Natural killer cell (primary cell): ENCODE data around the gene SLC7A6OS. TPM values are rescaled to one million over a fixed set of nuclear protein-coding genes. Genes with fewer than 3 reads are reported as not detected.
A peak's percentile ranks its signal among the peaks of the same experiment; 100 is the strongest.

Source experiments
- ATAC-seq, 3 donors: fragments of 150-1000 bp in 2 of 3; fragments of 200-7000 bp in 1 of 3; cut with Tn5 transposase; 1 replicate in 1 of 3; 2 replicates in 2 of 3; pipeline ENCODE4 v1.10.0; 2021; ENCODE audit warnings: mild to moderate bottlenecking in 2 of 3, moderate library complexity in 2 of 3
- DNase-seq, 2 donors: peaks; one replicate each; pipeline versions ENCODE4 v3.0.0 to v3.0.0-alpha.2; 2013 to 2021; ENCODE audit warnings: mixed read lengths in 1 of 2
- H3K27ac ChIP-seq: one replicate; pipeline ENCODE4 v1.5.1; 2013; ENCODE audit warnings: mild to moderate bottlenecking, low read length
- H3K27me3 ChIP-seq: one replicate; pipeline ENCODE4 v1.6.1; 2013; ENCODE audit warnings: low read length; ENCODE audit not compliant: control insufficient read depth, insufficient read depth
- H3K36me3 ChIP-seq: one replicate; pipeline ENCODE4 v1.6.1; 2013; ENCODE audit warnings: low read length; ENCODE audit not compliant: control insufficient read depth, insufficient read depth
- H3K4me1 ChIP-seq: one replicate; pipeline ENCODE4 v1.6.1; 2013; ENCODE audit warnings: low read length; ENCODE audit not compliant: control insufficient read depth, insufficient read depth
- H3K4me3 ChIP-seq: one replicate; pipeline ENCODE4 v1.5.1; 2013; ENCODE audit warnings: low read length
- H3K9me3 ChIP-seq: one replicate; pipeline ENCODE4 v1.6.1; 2013; ENCODE audit warnings: low read length; ENCODE audit not compliant: control insufficient read depth, insufficient read depth
- H3K27ac Mint-ChIP-seq, 2 donors: one replicate each; pipeline ENCODE4 v1.8.0; 2022; ENCODE audit warnings: mild to moderate bottlenecking in 2 of 2, mixed read lengths in 2 of 2, moderate library complexity in 1 of 2
- H3K27me3 Mint-ChIP-seq, 2 donors: one replicate each; pipeline ENCODE4 v1.8.0; 2022; ENCODE audit warnings: low read depth in 2 of 2, mixed read lengths in 2 of 2
- H3K36me3 Mint-ChIP-seq: one replicate; pipeline ENCODE4 v1.8.0; 2022; ENCODE audit warnings: mixed read lengths
- H3K4me1 Mint-ChIP-seq, 2 donors: one replicate each; pipeline ENCODE4 v1.8.0; 2022; ENCODE audit warnings: mixed read lengths in 2 of 2
- H3K4me3 Mint-ChIP-seq: one replicate; pipeline ENCODE4 v1.8.0; 2022; ENCODE audit warnings: mild to moderate bottlenecking, moderate library complexity, mixed read lengths
- H3K9me3 Mint-ChIP-seq, 2 donors: one replicate each; pipeline ENCODE4 v1.8.0; 2022; ENCODE audit warnings: mixed read lengths in 2 of 2
- CTCF ChIP-seq: fragments of 200-600 bp; IDR thresholded peaks from one replicate; pipeline ENCODE4 v1.8.0; 2022; ENCODE audit warnings: antibody characterized with exemption
- WGBS: methylation state at CpG from one replicate; pipeline ENCODE4 v1.1.7; 2013; ENCODE audit warnings: missing lambda C conversion rate; ENCODE audit not compliant: insufficient coverage; 5-methylcytosine and 5-hydroxymethylcytosine counted together
- intact Hi-C: fragments of 100-400 bp; cut with micrococcal nuclease; formaldehyde crosslinking; loops from one replicate; pipeline ENCODE4 v1.14.2; 2022
- total RNA-seq, 4 donors: library from RNA; stranded (reverse); fragments of 120-200 nt in 1 of 4; gene quantifications; one replicate each; pipeline versions ENCODE4 v1.2.3 to v1.2.4, GENCODE V29; 2013 to 2022

SLC7A6OS gene
- total RNA-seq, 3 donors from 2014 or later (not counting 1 experiment from before 2014, with no cell fraction given), result 46.3 to 57.3 (median 56.1) TPM

- Histone ChIP-seq H3K36me3 (peaks cover 18% of the 10 kb centered on the region), H3K27ac (peak overlapping the region; percentile 70), H3K27me3 (no peaks in the 10 kb centered on the region), H3K4me1 (peaks cover 70% of the 10 kb centered on the region), H3K4me3 (no peak overlapping the region), H3K9me3 (no peaks in the 10 kb centered on the region)
- ATAC-seq, result peak; percentile 56 to 77 (median 70)
- H3K27ac Mint-ChIP-seq, result peak overlapping the region; percentile 77 to 88
- intact Hi-C loops, result loop anchor here (1.0 kb wide), 1 partner anchor 26 kb away; the partner anchor contains the start of gene SLC7A6OS
- no peaks in the 10 kb centered on the region for H3K27me3 Mint-ChIP-seq
- peak; percentile 29 to 38 for DNase-seq
- no peaks in the 10 kb centered on the region for H3K36me3 Mint-ChIP-seq
- no peaks in the 10 kb centered on the region for H3K9me3 Mint-ChIP-seq
- WGBS, result 6% methylated on average over 9 of the region's 9 CpGs
- H3K4me1 Mint-ChIP-seq, result peaks cover 62 to 75% of the 10 kb centered on the region in 2 donors
- TF ChIP-seq CTCF, result no peak
- peak overlapping the region; percentile 71 for H3K4me3 Mint-ChIP-seq
Measured at GRCh38 chr16:68283801-68284598, 26.7 kb downstream of the SLC7A6OS start.

GRCh38 chr16:68283346-68283745 is 27.4 kb downstream of the SLC7A6OS start:
- Mint-ChIP-seq H3K27ac (peak overlapping the region; percentile 77 to 88), H3K9me3 (no peaks in the 10 kb centered on the region), H3K4me3 (peak overlapping the region; percentile 71), H3K27me3 (no peaks in the 10 kb centered on the region), H3K36me3 (no peaks in the 10 kb centered on the region), H3K4me1 (peaks cover 62 to 75% of the 10 kb centered on the region in 2 donors)
- TF ChIP-seq CTCF, result no peak
- H3K4me1 ChIP-seq, result peaks cover 63% of the 10 kb centered on the region
- no peaks in the 10 kb centered on the region for H3K27me3 ChIP-seq
- no peak for ATAC-seq
- peak overlapping the region; percentile 70 for H3K27ac ChIP-seq
- intact Hi-C loops, result no loop called here
- H3K36me3 ChIP-seq, result peaks cover 18% of the 10 kb centered on the region
- WGBS, result 49% methylated on average over 5 of the region's 5 CpGs
- no peak overlapping the region for H3K4me3 ChIP-seq
- no peaks in the 10 kb centered on the region for H3K9me3 ChIP-seq
- no peak for DNase-seq

- Histone ChIP-seq H3K36me3 (peaks cover 16% of the 10 kb centered on the region), H3K27ac (peak overlapping the region; percentile 18), H3K9me3 (no peaks in the 10 kb centered on the region), H3K4me1 (peaks cover 50% of the 10 kb centered on the region), H3K4me3 (no peak overlapping the region), H3K27me3 (no peaks in the 10 kb centered on the region)
- Mint-ChIP-seq H3K27ac (peak overlapping the region; percentile 77 to 88), H3K27me3 (no peaks in the 10 kb centered on the region), H3K9me3 (no peaks in the 10 kb centered on the region), H3K4me1 (peaks cover 50 to 63% of the 10 kb centered on the region in 2 donors), H3K4me3 (peak overlapping the region; percentile 25), H3K36me3 (no peaks in the 10 kb centered on the region)
- DNase-seq, result no peak
- ATAC-seq, result no peak
- WGBS, result 90% methylated on average over 2 of the region's 4 CpGs
- TF ChIP-seq CTCF, result no peak
- intact Hi-C loops, result no loop called here
Measured at GRCh38 chr16:68282064-68282452, 28.7 kb downstream of the SLC7A6OS start.
